ENCODE results near the gene MED15. TPM values are rescaled to one million over a fixed set of nuclear protein-coding genes. Genes with fewer than 3 reads are reported as not detected.
A peak's percentile ranks its signal among the peaks of the same experiment; 100 is the strongest.
"Not testable (repeated sequence)": the region's sequence is repeated elsewhere in the genome, so short reads cannot be mapped to it uniquely, and the experiment has no call there.

Gene MED15
- total RNA-seq, 2 experiments from 2014 or later = 94.7 to 108 TPM

- CTCF ChIA-PET = interaction anchor here (2.4 kb wide), 1 partner anchor 36 kb away, joined by 5 read pairs; no protein-coding TSS in a partner anchor
- Mint-ChIP-seq H3K36me3 (ENCODE audit: low read depth) (peaks cover 14% of the 10 kb centered on the region), H3K27me3 (ENCODE audit: low read depth) (no peaks in the 10 kb centered on the region), H3K9me3 (no peaks in the 10 kb centered on the region), H3K4me1 (ENCODE audit: low read depth) (peaks cover 68% of the 10 kb centered on the region), H3K4me3 (no peak overlapping the region), H3K27ac (no peak overlapping the region)
- intact Hi-C loops (cut with micrococcal nuclease) = no loop called here
- no peak for DNase-seq
These were observed 24.2 kb downstream of the MED15 start for GRCh38 chr22:20531404-20532201.

GRCh38 chr22:20532256-20532993, 25.0 kb downstream of the MED15 start:
- no peak for DNase-seq
- peaks cover 14% of the 10 kb centered on the region for H3K36me3 Mint-ChIP-seq (ENCODE audit: low read depth)
- intact Hi-C loops (cut with micrococcal nuclease) = no loop called here
- CTCF ChIA-PET = interaction anchor here (0.5 to 2.4 kb wide), 3 partner anchors 32 to 519 kb away, joined by 5 to 16 read pairs (median 5); no protein-coding TSS in a partner anchor
- H3K4me1 Mint-ChIP-seq (ENCODE audit: low read depth) = peaks cover 61% of the 10 kb centered on the region
- no peak overlapping the region for H3K4me3 Mint-ChIP-seq
- H3K9me3 Mint-ChIP-seq = no peaks in the 10 kb centered on the region
- no peak overlapping the region for H3K27ac Mint-ChIP-seq
- H3K27me3 Mint-ChIP-seq (ENCODE audit: low read depth) = no peaks in the 10 kb centered on the region

- CTCF ChIA-PET = interaction anchor here (0.5 to 2.4 kb wide), 4 partner anchors 21 to 520 kb away, joined by 5 to 16 read pairs (median 6); no protein-coding TSS in a partner anchor
- H3K27ac Mint-ChIP-seq = no peak overlapping the region
- no peak overlapping the region for H3K4me3 Mint-ChIP-seq
- no peaks in the 10 kb centered on the region for H3K9me3 Mint-ChIP-seq
- DNase-seq = no peak
- intact Hi-C loops (cut with micrococcal nuclease) = no loop called here
- H3K27me3 Mint-ChIP-seq (ENCODE audit: low read depth) = no peaks in the 10 kb centered on the region
- H3K4me1 Mint-ChIP-seq (ENCODE audit: low read depth) = peaks cover 52% of the 10 kb centered on the region
- H3K36me3 Mint-ChIP-seq (ENCODE audit: low read depth) = peaks cover 10% of the 10 kb centered on the region
These were observed 25.9 kb downstream of the MED15 start for GRCh38 chr22:20533095-20533878.

GRCh38 chr22:20533879-20534265, 26.5 kb downstream of the MED15 start:
- CTCF ChIA-PET = interaction anchor here (1.0 to 2.4 kb wide), 3 partner anchors 22 to 34 kb away, joined by 5 to 16 read pairs (median 7); no protein-coding TSS in a partner anchor
- Mint-ChIP-seq H3K4me1 (ENCODE audit: low read depth) (peaks cover 50% of the 10 kb centered on the region), H3K27me3 (ENCODE audit: low read depth) (no peaks in the 10 kb centered on the region), H3K9me3 (no peaks in the 10 kb centered on the region), H3K27ac (peak overlapping the region; percentile 28), H3K36me3 (ENCODE audit: low read depth) (peaks cover 11% of the 10 kb centered on the region), H3K4me3 (no peak overlapping the region)
- no peak for DNase-seq
- intact Hi-C loops (cut with micrococcal nuclease) = no loop called here

GRCh38 chr22:20536590-20537324, 29.3 kb downstream of the MED15 start:
- no peak overlapping the region for H3K4me3 Mint-ChIP-seq
- H3K36me3 Mint-ChIP-seq (ENCODE audit: low read depth) = peaks cover 26% of the 10 kb centered on the region
- no peaks in the 10 kb centered on the region for H3K27me3 Mint-ChIP-seq (ENCODE audit: low read depth)

GRCh38 chr22:20537325-20537756, 29.9 kb downstream of the MED15 start:
- no peaks in the 10 kb centered on the region for H3K27me3 Mint-ChIP-seq (ENCODE audit: low read depth)
- no peak overlapping the region for H3K27ac Mint-ChIP-seq
- intact Hi-C loops (cut with micrococcal nuclease) = no loop called here
- peaks cover 27% of the 10 kb centered on the region for H3K4me1 Mint-ChIP-seq (ENCODE audit: low read depth)
- DNase-seq = no peak
- no peaks in the 10 kb centered on the region for H3K9me3 Mint-ChIP-seq
- peaks cover 31% of the 10 kb centered on the region for H3K36me3 Mint-ChIP-seq (ENCODE audit: low read depth)
- H3K4me3 Mint-ChIP-seq = no peak overlapping the region
- CTCF ChIA-PET = interaction anchor here (0.7 kb wide), 1 partner anchor 458 kb away, joined by 5 read pairs; no protein-coding TSS in a partner anchor

More at GRCh38 chr22:20536590-20537324, 29.3 kb downstream of the MED15 start:
- peaks cover 32% of the 10 kb centered on the region for H3K4me1 Mint-ChIP-seq (ENCODE audit: low read depth)
- no peaks in the 10 kb centered on the region for H3K9me3 Mint-ChIP-seq
- no peak for DNase-seq
- CTCF ChIA-PET = no interaction called here
- peak overlapping the region; percentile 50 for H3K27ac Mint-ChIP-seq
- intact Hi-C loops (cut with micrococcal nuclease) = no loop called here

GRCh38 chr22:20537983-20538382, 30.6 kb downstream of the MED15 start:
- no peaks in the 10 kb centered on the region for H3K9me3 Mint-ChIP-seq
- CTCF ChIA-PET = interaction anchor here (0.6 to 0.7 kb wide), 2 partner anchors 28 to 458 kb away, joined by 3 to 5 read pairs; no protein-coding TSS in a partner anchor

GRCh38 chr22:20538875-20539274, 31.5 kb downstream of the MED15 start:
- intact Hi-C loops (cut with micrococcal nuclease); H3K27me3 Mint-ChIP-seq (ENCODE audit: low read depth); H3K27ac Mint-ChIP-seq; DNase-seq; CTCF ChIA-PET; H3K9me3 Mint-ChIP-seq; H3K4me3 Mint-ChIP-seq: not testable (repeated sequence)
- Mint-ChIP-seq H3K4me1 (ENCODE audit: low read depth) (peaks cover 25% of the 10 kb centered on the region), H3K36me3 (ENCODE audit: low read depth) (peaks cover 38% of the 10 kb centered on the region)

More at GRCh38 chr22:20537983-20538382, 30.6 kb downstream of the MED15 start:
- DNase-seq = no peak
- Mint-ChIP-seq H3K36me3 (ENCODE audit: low read depth) (peaks cover 37% of the 10 kb centered on the region), H3K27ac (no peak overlapping the region), H3K4me1 (ENCODE audit: low read depth) (peaks cover 27% of the 10 kb centered on the region), H3K27me3 (ENCODE audit: low read depth) (no peaks in the 10 kb centered on the region), H3K4me3 (no peak overlapping the region)
- intact Hi-C loops (cut with micrococcal nuclease) = no loop called here

- intact Hi-C loops (cut with micrococcal nuclease) = no loop called here
- H3K36me3 Mint-ChIP-seq (ENCODE audit: low read depth) = peaks cover 42% of the 10 kb centered on the region
- H3K27me3 Mint-ChIP-seq (ENCODE audit: low read depth) = no peaks in the 10 kb centered on the region
- no peaks in the 10 kb centered on the region for H3K9me3 Mint-ChIP-seq
- H3K27ac Mint-ChIP-seq = no peak overlapping the region
- CTCF ChIA-PET = no interaction called here
- H3K4me3 Mint-ChIP-seq = no peak overlapping the region
- no peak for DNase-seq
- peaks cover 38% of the 10 kb centered on the region for H3K4me1 Mint-ChIP-seq (ENCODE audit: low read depth)
These were observed 34.6 kb downstream of the MED15 start for GRCh38 chr22:20542055-20542454.

GRCh38 chr22:20542736-20543135, 35.3 kb downstream of the MED15 start:
- Mint-ChIP-seq H3K9me3 (no peaks in the 10 kb centered on the region), H3K4me3 (no peak overlapping the region), H3K36me3 (ENCODE audit: low read depth) (peaks cover 38% of the 10 kb centered on the region), H3K27me3 (ENCODE audit: low read depth) (no peaks in the 10 kb centered on the region), H3K4me1 (ENCODE audit: low read depth) (peaks cover 43% of the 10 kb centered on the region), H3K27ac (peak overlapping the region; percentile 95)
- intact Hi-C loops (cut with micrococcal nuclease) = no loop called here
- CTCF ChIA-PET = interaction anchor here (0.6 to 1.1 kb wide), 5 partner anchors 13 to 398 kb away, joined by 3 to 8 read pairs (median 4); no protein-coding TSS in a partner anchor
- no peak for DNase-seq

GRCh38 chr22:20545318-20545634, 37.9 kb downstream of the MED15 start:
- H3K9me3 Mint-ChIP-seq; DNase-seq; H3K4me3 Mint-ChIP-seq; intact Hi-C loops (cut with micrococcal nuclease); CTCF ChIA-PET; H3K27me3 Mint-ChIP-seq (ENCODE audit: low read depth): not testable (repeated sequence)
- H3K27ac Mint-ChIP-seq = peak overlapping the region; percentile 95
- H3K4me1 Mint-ChIP-seq (ENCODE audit: low read depth) = peaks cover 66% of the 10 kb centered on the region
- H3K36me3 Mint-ChIP-seq (ENCODE audit: low read depth) = peaks cover 27% of the 10 kb centered on the region
